Measurements from ENCODE around the gene GBE1.

The GBE1 gene

GRCh38 chr3:81477740-81478139, 283.7 kb downstream of the GBE1 start (continued):
- TF ChIP-seq PATZ1 (tag by site-specific recombination; IDR thresholded peaks at IDR 0.05) (no peak), ZNF391 (tag by site-specific recombination; IDR thresholded peaks at IDR 0.05; ENCODE audit: borderline replicate concordance, low read depth) (no peak), PRDM1 (tag by site-specific recombination; IDR thresholded peaks at IDR 0.05) (no peak), GLI2 (tag by site-specific recombination; IDR thresholded peaks at IDR 0.05; ENCODE audit: borderline replicate concordance, low read depth) (no peak), ZNF830 (tag by site-specific recombination; IDR thresholded peaks at IDR 0.05; ENCODE audit: low read depth) (no peak), ZNF600 (tag by site-specific recombination; IDR thresholded peaks at IDR 0.05) (no peak)

GRCh38 chr3:81476692-81477091, 284.8 kb downstream of the GBE1 start:
- no peaks in the 10 kb centered on the region for H3K36me3 ChIP-seq (ENCODE audit: control insufficient read depth in 2 of 2, insufficient read depth in 1 of 2, low read length in 2 of 2)
- no peak overlapping the region for H3K27ac ChIP-seq (ENCODE audit: extremely low read depth, low read depth, low read length)
- ChIA-PET CTCF (no interaction called here), POLR2A (no interaction called here)
- H3K4me3 ChIP-seq (ENCODE audit: low read depth, low read length), result no peak overlapping the region
- H3K9me3 ChIP-seq (ENCODE audit: control insufficient read depth, insufficient read depth, low read depth, low read length), result no peaks in the 10 kb centered on the region
- H3K4me1 ChIP-seq (ENCODE audit: control insufficient read depth, insufficient read depth, low read length), result no peaks in the 10 kb centered on the region
- TF ChIP-seq ZNF48 (tag by site-specific recombination; IDR thresholded peaks at IDR 0.05), result no peak
- TF ChIP-seq ZNF26 (tag by site-specific recombination; IDR thresholded peaks at IDR 0.05), result no peak
- TF ChIP-seq ZNF248 (tag by site-specific recombination; IDR thresholded peaks at IDR 0.05), result no peak
- no peak for TF ChIP-seq ZNF560 (tag by site-specific recombination; IDR thresholded peaks at IDR 0.05; ENCODE audit: borderline replicate concordance)
- TF ChIP-seq KLF8 (tag by site-specific recombination; IDR thresholded peaks at IDR 0.05), result no peak
- no peak for TF ChIP-seq ZNF549 (tag by site-specific recombination; IDR thresholded peaks at IDR 0.05)
- no peak for TF ChIP-seq ZNF16 (tag by site-specific recombination; IDR thresholded peaks at IDR 0.05; ENCODE audit: low read depth)
- TF ChIP-seq ZNF596 (tag by site-specific recombination; IDR thresholded peaks at IDR 0.05), result no peak
- no peak for TF ChIP-seq PRDM2 (tag by site-specific recombination; IDR thresholded peaks at IDR 0.05; ENCODE audit: borderline replicate concordance)
- no peak for TF ChIP-seq ZNF707 (tag by site-specific recombination; IDR thresholded peaks at IDR 0.05)
- no peak for TF ChIP-seq ZNF501 (tag by site-specific recombination; IDR thresholded peaks at IDR 0.05)
- TF ChIP-seq ZNF211 (tag by site-specific recombination; IDR thresholded peaks at IDR 0.05; ENCODE audit: low read depth), result no peak
- no peak for TF ChIP-seq ZFHX2 (tag by site-specific recombination; conservative IDR thresholded peaks at IDR 0.05)
- TF ChIP-seq TCF7L2 (IDR thresholded peaks at IDR 0.05; ENCODE audit: borderline replicate concordance, low read depth, low read length), result no peak
- no peak for TF ChIP-seq ZNF843 (tag by site-specific recombination; IDR thresholded peaks at IDR 0.05)
- no peak for TF ChIP-seq ZNF148 (tag by site-specific recombination; IDR thresholded peaks at IDR 0.05; ENCODE audit: borderline replicate concordance)
- TF ChIP-seq ZNF398 (tag by site-specific recombination; IDR thresholded peaks at IDR 0.05), result no peak
- TF ChIP-seq ZNF423 (tag by site-specific recombination; IDR thresholded peaks at IDR 0.05), result no peak
- TF ChIP-seq TRIM28 (IDR thresholded peaks at IDR 0.05; ENCODE audit: borderline replicate concordance, low read length), result no peak
